Transverse colon (tissue), 3 donors: ENCODE data around the gene GSG1L.

Experiments
- CTCF ChIP-seq, 5 experiments: fragments of 200-600 bp in 3 of 5; fragments of 450-650 bp in 2 of 5; sonication (generic) in 3 of 5; IDR thresholded peaks; 1 replicate in 2 of 5; 2 replicates in 3 of 5; pipeline ENCODE4 v1.5.1; 2016 to 2017; ENCODE audit warnings: antibody characterized with exemption in 5 of 5, inconsistent platforms in 3 of 5, mild to moderate bottlenecking in 2 of 5, moderate library complexity in 1 of 5
- EP300 ChIP-seq: sonication (generic); formaldehyde crosslinking; IDR thresholded peaks from one replicate; pipeline ENCODE4 v1.6.1; 2017; ENCODE audit warnings: antibody characterized with exemption, low read depth

GRCh38 chr16:28081391-28081968 lies 18.0 kb upstream of the GSG1L start:
- no peak for TF ChIP-seq CTCF (IDR thresholded peaks at IDR 0.05)
- no peak for TF ChIP-seq EP300
